ENCODE measurements around the gene TMPRSS2. TPM values are rescaled to one million over a fixed set of nuclear protein-coding genes. Genes with fewer than 3 reads are reported as not detected.
A peak's percentile ranks its signal among the peaks of the same experiment; 100 is the strongest.

TMPRSS2 gene
- total RNA-seq, 1 experiment from 2014 or later, result not detected

- no peak for DNase-seq (ENCODE audit: low read depth in 1 of 2, low spot score in 2 of 2)
- Histone ChIP-seq H3K9me3 (replicated peaks) (0 out of 2 replicates have a peak, but pooled peaks cover 3% of the 10 kb centered on the region), H3K4me1 (replicated peaks) (peaks cover 42% of the 10 kb centered on the region), H3K27ac (no peak overlapping the region), H3K4me3 (no peak overlapping the region), H3K27me3 (replicated peaks) (no peaks in the 10 kb centered on the region), H3K36me3 (no peaks in the 10 kb centered on the region)
Measured at GRCh38 chr21:41465176-41465781, 42.7 kb downstream of the TMPRSS2 start.

- no peaks in the 10 kb centered on the region for H3K27me3 ChIP-seq (replicated peaks)
- H3K36me3 ChIP-seq, result no peaks in the 10 kb centered on the region
- H3K4me1 ChIP-seq (replicated peaks), result peaks cover 17% of the 10 kb centered on the region
- H3K4me3 ChIP-seq, result peak overlapping the region; percentile 15; the same call in 1 of the 2 replicates
- DNase-seq (ENCODE audit: low read depth in 1 of 2, low spot score in 2 of 2), result peak; percentile 40 to 66
- H3K27ac ChIP-seq, result no peak overlapping the region
- 0 out of 2 replicates have a peak, but pooled peaks cover 3% of the 10 kb centered on the region for H3K9me3 ChIP-seq (replicated peaks)
Measured at GRCh38 chr21:41460578-41461527, 47.1 kb downstream of the TMPRSS2 start.

- Histone ChIP-seq H3K4me3 (no peak overlapping the region), H3K27ac (no peak overlapping the region), H3K9me3 (replicated peaks) (0 out of 2 replicates have a peak, but pooled peaks cover 3% of the 10 kb centered on the region), H3K4me1 (replicated peaks) (peaks cover 10% of the 10 kb centered on the region; the same call in 1 of the 2 replicates), H3K36me3 (no peaks in the 10 kb centered on the region), H3K27me3 (replicated peaks) (no peaks in the 10 kb centered on the region)
- no peak for DNase-seq (ENCODE audit: low read depth in 1 of 2, low spot score in 2 of 2)
Measured at GRCh38 chr21:41459884-41460534, 47.9 kb downstream of the TMPRSS2 start.

GRCh38 chr21:41458559-41458958, 49.4 kb downstream of the TMPRSS2 start:
- H3K4me1 ChIP-seq (replicated peaks), result peaks cover 10% of the 10 kb centered on the region; the same call in 1 of the 2 replicates
- no peaks in the 10 kb centered on the region for H3K36me3 ChIP-seq
- H3K4me3 ChIP-seq, result no peak overlapping the region
- no peak overlapping the region for H3K27ac ChIP-seq
- no peaks in the 10 kb centered on the region for H3K27me3 ChIP-seq (replicated peaks)
- 0 out of 2 replicates have a peak, but pooled peaks cover under 1% of the 10 kb centered on the region for H3K9me3 ChIP-seq (replicated peaks)
- no peak for DNase-seq (ENCODE audit: low read depth in 1 of 2, low spot score in 2 of 2)

GRCh38 chr21:41458121-41458520, 49.8 kb downstream of the TMPRSS2 start:
- Histone ChIP-seq H3K4me3 (no peak overlapping the region), H3K27me3 (replicated peaks) (no peaks in the 10 kb centered on the region), H3K36me3 (no peaks in the 10 kb centered on the region), H3K9me3 (replicated peaks) (no peaks in the 10 kb centered on the region), H3K4me1 (replicated peaks) (peaks cover 10% of the 10 kb centered on the region; the same call in 1 of the 2 replicates), H3K27ac (no peak overlapping the region)
- DNase-seq (ENCODE audit: low read depth in 1 of 2, low spot score in 2 of 2), result no peak

GRCh38 chr21:41453761-41454160, 54.2 kb downstream of the TMPRSS2 start:
- H3K4me3 ChIP-seq, result no peak overlapping the region
- no peaks in the 10 kb centered on the region; the same call in 1 of the 2 replicates for H3K27me3 ChIP-seq (replicated peaks)
- H3K36me3 ChIP-seq, result no peaks in the 10 kb centered on the region
- DNase-seq (ENCODE audit: low read depth in 1 of 2, low spot score in 2 of 2), result no peak
- no peaks in the 10 kb centered on the region for H3K9me3 ChIP-seq (replicated peaks)
- no peaks in the 10 kb centered on the region for H3K4me1 ChIP-seq (replicated peaks)
- H3K27ac ChIP-seq, result no peak overlapping the region

GRCh38 chr21:41453198-41453597, 54.8 kb downstream of the TMPRSS2 start:
- DNase-seq (ENCODE audit: low read depth in 1 of 2, low spot score in 2 of 2), result no peak
- H3K4me1 ChIP-seq (replicated peaks), result no peaks in the 10 kb centered on the region
- no peak overlapping the region for H3K27ac ChIP-seq
- H3K27me3 ChIP-seq (replicated peaks), result no peaks in the 10 kb centered on the region; the same call in 1 of the 2 replicates
- H3K9me3 ChIP-seq (replicated peaks), result no peaks in the 10 kb centered on the region
- no peaks in the 10 kb centered on the region for H3K36me3 ChIP-seq
- no peak overlapping the region for H3K4me3 ChIP-seq

GRCh38 chr21:41451753-41452676, 55.9 kb downstream of the TMPRSS2 start:
- Histone ChIP-seq H3K4me1 (replicated peaks) (no peaks in the 10 kb centered on the region), H3K9me3 (replicated peaks) (no peaks in the 10 kb centered on the region), H3K4me3 (no peak overlapping the region), H3K36me3 (no peaks in the 10 kb centered on the region), H3K27ac (no peak overlapping the region), H3K27me3 (replicated peaks) (no peaks in the 10 kb centered on the region; the same call in 1 of the 2 replicates)
- no peak for DNase-seq (ENCODE audit: low read depth in 1 of 2, low spot score in 2 of 2)

- Histone ChIP-seq H3K27ac (no peak overlapping the region), H3K36me3 (no peaks in the 10 kb centered on the region), H3K4me1 (replicated peaks) (no peaks in the 10 kb centered on the region), H3K9me3 (replicated peaks) (no peaks in the 10 kb centered on the region), H3K27me3 (replicated peaks) (no peaks in the 10 kb centered on the region; the same call in 1 of the 2 replicates), H3K4me3 (no peak overlapping the region)
- DNase-seq (ENCODE audit: low read depth in 1 of 2, low spot score in 2 of 2), result no peak
Measured at GRCh38 chr21:41449613-41450012, 58.3 kb downstream of the TMPRSS2 start.

GRCh38 chr21:41447356-41447755, 60.6 kb downstream of the TMPRSS2 start:
- Histone ChIP-seq H3K36me3 (no peaks in the 10 kb centered on the region; the same call in 1 of the 2 replicates), H3K27ac (no peak overlapping the region), H3K27me3 (replicated peaks) (no peaks in the 10 kb centered on the region; the same call in 1 of the 2 replicates), H3K9me3 (replicated peaks) (no peaks in the 10 kb centered on the region), H3K4me1 (replicated peaks) (no peaks in the 10 kb centered on the region), H3K4me3 (no peak overlapping the region)
- DNase-seq (ENCODE audit: low read depth in 1 of 2, low spot score in 2 of 2), result no peak

GRCh38 chr21:41446586-41446985, 61.4 kb downstream of the TMPRSS2 start:
- no peaks in the 10 kb centered on the region for H3K4me1 ChIP-seq (replicated peaks)
- no peak overlapping the region for H3K4me3 ChIP-seq
- H3K27ac ChIP-seq, result no peak overlapping the region
- DNase-seq (ENCODE audit: low read depth in 1 of 2, low spot score in 2 of 2), result no peak
- H3K36me3 ChIP-seq, result no peaks in the 10 kb centered on the region; the same call in 1 of the 2 replicates
- no peaks in the 10 kb centered on the region; the same call in 1 of the 2 replicates for H3K27me3 ChIP-seq (replicated peaks)
- H3K9me3 ChIP-seq (replicated peaks), result no peaks in the 10 kb centered on the region

- Histone ChIP-seq H3K9me3 (replicated peaks) (no peaks in the 10 kb centered on the region), H3K27me3 (replicated peaks) (no peaks in the 10 kb centered on the region; the same call in 1 of the 2 replicates), H3K36me3 (no peaks in the 10 kb centered on the region; the same call in 1 of the 2 replicates), H3K4me3 (no peak overlapping the region), H3K4me1 (replicated peaks) (no peaks in the 10 kb centered on the region), H3K27ac (no peak overlapping the region)
- no peak for DNase-seq (ENCODE audit: low read depth in 1 of 2, low spot score in 2 of 2)
Measured at GRCh38 chr21:41445465-41445862, 62.5 kb downstream of the TMPRSS2 start.
